NCI-H69 (cell line): ENCODE measurements around the gene ST6GALNAC1.

Experiments used
- DNase-seq: peaks from one replicate; lab custom pipeline; 2025; lab: John Stamatoyannopoulos, UW

The ST6GALNAC1 gene

DNA sequence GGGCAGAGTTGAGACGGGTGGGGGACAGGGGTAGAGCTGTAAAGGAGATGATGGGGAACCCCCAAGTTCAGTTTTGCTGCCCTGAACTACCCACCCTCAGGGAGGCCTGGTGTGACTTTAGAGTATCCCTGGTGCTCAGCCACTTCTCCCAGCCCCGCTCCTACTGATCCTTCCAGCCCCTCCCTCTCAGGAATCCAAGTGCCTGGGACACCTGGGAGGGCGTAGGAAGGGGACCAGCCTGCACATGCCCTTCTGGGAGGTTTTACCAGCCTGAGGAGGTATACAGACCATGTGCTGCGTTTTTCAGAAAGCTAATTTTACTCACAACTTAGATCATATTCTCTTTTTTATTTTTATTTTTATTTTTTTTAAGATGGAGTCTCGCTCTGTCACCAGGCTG, 62.0 kb downstream of the ST6GALNAC1 start:
- no peak for DNase-seq

DNA sequence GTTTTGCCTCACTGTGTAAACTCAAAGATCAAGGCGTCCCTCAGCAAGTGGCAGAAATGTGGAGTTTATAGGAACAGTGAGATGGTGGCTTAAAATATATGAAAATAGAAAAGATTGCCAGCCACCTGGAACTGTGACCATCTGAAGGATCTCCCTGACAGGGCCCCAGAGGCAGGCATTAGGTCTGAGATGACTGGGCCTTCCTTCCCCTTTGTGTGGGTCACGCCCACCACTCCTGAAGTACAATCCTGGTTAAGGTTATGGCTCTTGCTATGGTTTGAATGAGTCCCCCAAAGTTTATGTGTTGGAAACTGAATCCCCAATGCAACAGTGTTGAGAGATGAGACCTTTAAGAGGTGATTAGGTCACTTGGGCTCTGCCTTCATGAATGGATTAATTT, 64.3 kb downstream of the ST6GALNAC1 start:
- DNase-seq = no peak

DNA sequence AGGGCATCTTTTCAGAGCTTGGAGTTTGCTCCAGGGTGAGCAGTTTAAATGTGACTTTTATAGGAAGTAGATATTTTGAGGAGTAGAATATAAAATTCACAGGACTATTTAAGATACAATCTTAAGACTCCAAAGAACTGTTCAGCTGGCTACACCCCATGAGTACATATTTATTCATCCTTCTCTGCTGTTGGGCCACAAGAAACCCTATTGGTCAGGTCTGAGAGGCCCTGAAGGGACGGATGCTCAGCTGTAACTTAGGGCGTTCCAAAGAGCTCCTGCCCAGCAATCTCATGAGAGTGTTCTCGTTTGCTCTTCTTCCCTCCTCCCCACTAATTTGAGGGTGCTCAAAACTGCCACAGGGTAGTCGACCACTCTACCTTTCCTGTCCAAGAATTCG, 65.2 kb downstream of the ST6GALNAC1 start:
- DNase-seq = no peak

GRCh38 chr17:76577876-76578275, 65.7 kb downstream of the ST6GALNAC1 start:
- DNase-seq = no peak

GRCh38 chr17:76576189-76576588, 67.4 kb downstream of the ST6GALNAC1 start:
- no peak for DNase-seq

DNA sequence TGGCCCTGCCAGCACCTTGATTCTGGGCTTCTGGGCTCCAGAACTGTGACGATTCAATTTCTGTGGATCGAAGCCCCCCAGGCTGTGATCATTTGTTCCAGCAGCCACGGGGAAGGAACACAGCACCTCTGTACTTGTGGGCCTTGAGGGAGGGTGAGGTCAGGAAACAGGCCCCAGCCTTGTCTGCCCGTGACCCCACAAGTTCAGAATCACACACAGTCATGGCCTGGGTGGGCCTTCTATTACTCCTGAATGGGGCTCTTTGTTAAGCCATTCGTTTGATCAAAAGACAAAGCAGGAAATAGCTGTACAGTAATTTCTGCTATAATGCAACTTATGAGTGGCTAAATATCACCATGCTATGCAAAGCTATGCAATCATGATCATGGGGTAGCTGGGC, 68.0 kb downstream of the ST6GALNAC1 start:
- no peak for DNase-seq
